ENCODE data around the gene GDPD4. TPM values are rescaled to one million over a fixed set of nuclear protein-coding genes. Genes with fewer than 3 reads are reported as not detected.

GDPD4 gene
- total RNA-seq, 1 experiment from 2014 or later = not detected

GRCh38 chr11:77187111-77187750, 114.3 kb downstream of the GDPD4 start:
- H3K4me2 ChIP-seq (ENCODE audit: low read length) = no peak overlapping the region
- RAD21 ChIA-PET (ENCODE audit: low non-redundant PET in 1 of 2, low total read pairs in 2 of 2, uncharacterized antibody in 2 of 2, unreplicated experiment in 2 of 2) = no interaction called here
- CTCF ChIA-PET = interaction anchor here (0.8 to 4.0 kb wide), 6 partner anchors 11 to 432 kb away, joined by 3 to 31 read pairs (median 5); partner anchors contain the start of gene MYO7A
- H3K27ac ChIP-seq (ENCODE audit: low read depth, low read length) = no peak overlapping the region
- no peak overlapping the region for H3K9ac ChIP-seq (ENCODE audit: low read length)
- DNase-seq (ENCODE audit: low read depth, low spot score) = no peak
- peaks cover 0 to 11% of the 10 kb centered on the region in 2 experiments; a peak in 3 of 4 replicates for H3K4me1 ChIP-seq (ENCODE audit: control insufficient read depth in 1 of 2, insufficient read depth in 2 of 2, low read length in 2 of 2)
- H3K79me2 ChIP-seq (ENCODE audit: insufficient read depth, low read length) = no peaks in the 10 kb centered on the region
- no peak for TF ChIP-seq SIN3A (IDR thresholded peaks at IDR 0.05; ENCODE audit: low read depth)
- no peak for TF ChIP-seq YY1 (IDR thresholded peaks at IDR 0.05; ENCODE audit: extremely low read depth, insufficient replicate concordance, low read depth, low read length)
- TF ChIP-seq FOSL1 (IDR thresholded peaks at IDR 0.05; ENCODE audit: low read depth) = no peak
- TF ChIP-seq SRF (IDR thresholded peaks at IDR 0.05; ENCODE audit: low read depth) = no peak
- TF ChIP-seq, protein P1, sequence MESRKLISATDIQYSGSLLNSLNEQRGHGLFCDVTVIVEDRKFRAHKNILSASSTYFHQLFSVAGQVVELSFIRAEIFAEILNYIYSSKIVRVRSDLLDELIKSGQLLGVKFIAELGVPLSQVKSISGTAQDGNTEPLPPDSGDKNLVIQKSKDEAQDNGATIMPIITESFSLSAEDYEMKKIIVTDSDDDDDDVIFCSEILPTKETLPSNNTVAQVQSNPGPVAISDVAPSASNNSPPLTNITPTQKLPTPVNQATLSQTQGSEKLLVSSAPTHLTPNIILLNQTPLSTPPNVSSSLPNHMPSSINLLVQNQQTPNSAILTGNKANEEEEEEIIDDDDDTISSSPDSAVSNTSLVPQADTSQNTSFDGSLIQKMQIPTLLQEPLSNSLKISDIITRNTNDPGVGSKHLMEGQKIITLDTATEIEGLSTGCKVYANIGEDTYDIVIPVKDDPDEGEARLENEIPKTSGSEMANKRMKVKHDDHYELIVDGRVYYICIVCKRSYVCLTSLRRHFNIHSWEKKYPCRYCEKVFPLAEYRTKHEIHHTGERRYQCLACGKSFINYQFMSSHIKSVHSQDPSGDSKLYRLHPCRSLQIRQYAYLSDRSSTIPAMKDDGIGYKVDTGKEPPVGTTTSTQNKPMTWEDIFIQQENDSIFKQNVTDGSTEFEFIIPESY (IDR thresholded peaks at IDR 0.05; ENCODE audit: extremely low read depth, insufficient replicate concordance, low read length) = no peak
- TF ChIP-seq CBX3 (IDR thresholded peaks at IDR 0.05; ENCODE audit: low read depth) = no peak
- TF ChIP-seq JUND (IDR thresholded peaks at IDR 0.05) = no peak
- TF ChIP-seq POLR2AphosphoS5 (IDR thresholded peaks at IDR 0.05; ENCODE audit: low read depth, low read length) = no peak
- TF ChIP-seq, protein P2, sequence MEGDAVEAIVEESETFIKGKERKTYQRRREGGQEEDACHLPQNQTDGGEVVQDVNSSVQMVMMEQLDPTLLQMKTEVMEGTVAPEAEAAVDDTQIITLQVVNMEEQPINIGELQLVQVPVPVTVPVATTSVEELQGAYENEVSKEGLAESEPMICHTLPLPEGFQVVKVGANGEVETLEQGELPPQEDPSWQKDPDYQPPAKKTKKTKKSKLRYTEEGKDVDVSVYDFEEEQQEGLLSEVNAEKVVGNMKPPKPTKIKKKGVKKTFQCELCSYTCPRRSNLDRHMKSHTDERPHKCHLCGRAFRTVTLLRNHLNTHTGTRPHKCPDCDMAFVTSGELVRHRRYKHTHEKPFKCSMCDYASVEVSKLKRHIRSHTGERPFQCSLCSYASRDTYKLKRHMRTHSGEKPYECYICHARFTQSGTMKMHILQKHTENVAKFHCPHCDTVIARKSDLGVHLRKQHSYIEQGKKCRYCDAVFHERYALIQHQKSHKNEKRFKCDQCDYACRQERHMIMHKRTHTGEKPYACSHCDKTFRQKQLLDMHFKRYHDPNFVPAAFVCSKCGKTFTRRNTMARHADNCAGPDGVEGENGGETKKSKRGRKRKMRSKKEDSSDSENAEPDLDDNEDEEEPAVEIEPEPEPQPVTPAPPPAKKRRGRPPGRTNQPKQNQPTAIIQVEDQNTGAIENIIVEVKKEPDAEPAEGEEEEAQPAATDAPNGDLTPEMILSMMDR (IDR thresholded peaks at IDR 0.05 in 2 of 3, conservative IDR thresholded peaks at IDR 0.05 in 1 of 3; ENCODE audit: borderline replicate concordance in 1 of 3, insufficient read depth in 1 of 3, low read depth in 2 of 3, low read length in 2 of 3) = no peak
- no peak for TF ChIP-seq ZFX (IDR thresholded peaks at IDR 0.05)
- no peak for TF ChIP-seq EGR1 (IDR thresholded peaks at IDR 0.05; ENCODE audit: low read depth)
- TF ChIP-seq ELF1 (IDR thresholded peaks at IDR 0.05; ENCODE audit: borderline replicate concordance, low read depth) = no peak
- TF ChIP-seq EZH2 (IDR thresholded peaks at IDR 0.05) = no peak
- no peak for TF ChIP-seq MAX (IDR thresholded peaks at IDR 0.05)
- TF ChIP-seq, protein P3, sequence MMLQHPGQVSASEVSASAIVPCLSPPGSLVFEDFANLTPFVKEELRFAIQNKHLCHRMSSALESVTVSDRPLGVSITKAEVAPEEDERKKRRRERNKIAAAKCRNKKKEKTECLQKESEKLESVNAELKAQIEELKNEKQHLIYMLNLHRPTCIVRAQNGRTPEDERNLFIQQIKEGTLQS (IDR thresholded peaks at IDR 0.05) = no peak
- no peaks in the 10 kb centered on the region for H3K36me3 ChIP-seq (ENCODE audit: control insufficient read depth in 1 of 2, insufficient read depth in 2 of 2, low read length in 2 of 2)
- H3K9me3 ChIP-seq (ENCODE audit: control insufficient read depth in 1 of 2, insufficient read depth in 1 of 2, low read depth in 1 of 2, low read length in 2 of 2) = no peaks in the 10 kb centered on the region
- H3K4me3 ChIP-seq (replicated peaks in 1 of 2; ENCODE audit: low read depth in 1 of 2, low read length in 2 of 2) = no peak overlapping the region
- no TSS peak for BruUV-seq (replicated peaks)
- POLR2A ChIA-PET = no interaction called here
- intact Hi-C loops (cut with micrococcal nuclease) = loop anchor here (5.0 to 10.0 kb wide), 2 partner anchors 262 to 455 kb away; no protein-coding TSS in a partner anchor
- ATAC-seq = no peak
- H3K27me3 ChIP-seq (ENCODE audit: insufficient read depth, low read length) = no peaks in the 10 kb centered on the region
- H3K9me2 ChIP-seq (ENCODE audit: insufficient read depth) = no peaks in the 10 kb centered on the region
- H2AFZ ChIP-seq (ENCODE audit: low read depth, low read length, poor library complexity, severe bottlenecking) = no peak overlapping the region
- no peaks in the 10 kb centered on the region for H4K20me1 ChIP-seq (ENCODE audit: insufficient read depth)
